COLO668 (cell line): Measurements from ENCODE around the gene MPDZ.

Experiments used
- DNase-seq: peaks from one replicate; lab custom pipeline; 2025; ENCODE audit not compliant: unreplicated experiment; lab: John Stamatoyannopoulos, UW

MPDZ gene

GRCh38 chr9:13141629-13142028, 137.9 kb downstream of the MPDZ start:
- no peak for DNase-seq

GRCh38 chr9:13140843-13141592, 138.5 kb downstream of the MPDZ start:
- DNase-seq: no peak

GRCh38 chr9:13139641-13140171, 139.8 kb downstream of the MPDZ start:
- no peak for DNase-seq

GRCh38 chr9:13137426-13137825, 142.1 kb downstream of the MPDZ start:
- no peak for DNase-seq

GRCh38 chr9:13131991-13132390, 147.5 kb downstream of the MPDZ start:
- DNase-seq: no peak

GRCh38 chr9:13131416-13131815, 148.1 kb downstream of the MPDZ start:
- no peak for DNase-seq

- DNase-seq: no peak
Observed at GRCh38 chr9:13128266-13128860, 151.1 kb downstream of the MPDZ start.

- no peak for DNase-seq
Observed at GRCh38 chr9:13127131-13127530, 152.4 kb downstream of the MPDZ start.

- DNase-seq: no peak
Observed at GRCh38 chr9:13125261-13125660, 154.2 kb downstream of the MPDZ start.

GRCh38 chr9:13122756-13123369, 156.6 kb downstream of the MPDZ start:
- DNase-seq: no peak

GRCh38 chr9:13118313-13118712, 161.2 kb downstream of the MPDZ start:
- no peak for DNase-seq

- no peak for DNase-seq
Observed at GRCh38 chr9:13116292-13116691, 163.2 kb downstream of the MPDZ start.

- DNase-seq: no peak
Observed at GRCh38 chr9:13113751-13114150, 165.7 kb downstream of the MPDZ start.

GRCh38 chr9:13113216-13113615, 166.3 kb downstream of the MPDZ start:
- DNase-seq: no peak

GRCh38 chr9:13111778-13112177, 167.7 kb downstream of the MPDZ start:
- DNase-seq: no peak

- no peak for DNase-seq
Observed at GRCh38 chr9:13110766-13111417, 168.6 kb downstream of the MPDZ start.

GRCh38 chr9:13109781-13110180, 169.7 kb downstream of the MPDZ start:
- DNase-seq: no peak

GRCh38 chr9:13107008-13107407, 172.5 kb downstream of the MPDZ start:
- DNase-seq: no peak

GRCh38 chr9:13100914-13101572, 178.4 kb downstream of the MPDZ start:
- DNase-seq: no peak

- no peak for DNase-seq
Observed at GRCh38 chr9:13095056-13095455, 184.4 kb downstream of the MPDZ start.

GRCh38 chr9:13090628-13091027, 188.9 kb downstream of the MPDZ start:
- DNase-seq: no peak
